ENCODE results near the gene OLFM2. TPM values are rescaled to one million over a fixed set of nuclear protein-coding genes. Genes with fewer than 3 reads are reported as not detected.
A peak's percentile ranks its signal among the peaks of the same experiment; 100 is the strongest.
"Not testable (repeated sequence)": the region's sequence is repeated elsewhere in the genome, so short reads cannot be mapped to it uniquely, and the experiment has no call there.

OLFM2 gene
- 80.5 TPM for total RNA-seq

- no peak for DNase-seq
These were observed at the start of gene OLFM2 for GRCh38 chr19:9936326-9937000. TSS of gene OLFM2 (minus strand) at chr19:9936515. CDS start at chr19:9936366, 149 bp downstream.

GRCh38 chr19:9981406-9982260, 45.3 kb upstream of the OLFM2 start:
- DNase-seq, result no peak

- DNase-seq, result no peak
These were observed 35.8 kb upstream of the OLFM2 start for GRCh38 chr19:9972103-9972502.

GRCh38 chr19:9971166-9971897, 35.0 kb upstream of the OLFM2 start:
- DNase-seq, result peak; percentile 43

GRCh38 chr19:9970481-9970880, 34.2 kb upstream of the OLFM2 start:
- DNase-seq, result no peak

GRCh38 chr19:9969688-9969975, 33.3 kb upstream of the OLFM2 start:
- DNase-seq, result no peak

GRCh38 chr19:9968820-9969687, 32.7 kb upstream of the OLFM2 start:
- no peak for DNase-seq

- DNase-seq, result no peak
These were observed 31.0 kb upstream of the OLFM2 start for GRCh38 chr19:9967326-9967725.

GRCh38 chr19:9966448-9966847, 30.1 kb upstream of the OLFM2 start:
- DNase-seq, result no peak

GRCh38 chr19:9966024-9966423, 29.7 kb upstream of the OLFM2 start:
- DNase-seq, result no peak

GRCh38 chr19:9962623-9963290, 26.4 kb upstream of the OLFM2 start:
- no peak for DNase-seq

GRCh38 chr19:9961103-9961502, 24.8 kb upstream of the OLFM2 start:
- DNase-seq, result no peak

- no peak for DNase-seq
These were observed 22.1 kb upstream of the OLFM2 start for GRCh38 chr19:9958379-9958821.

GRCh38 chr19:9956956-9957355, 20.6 kb upstream of the OLFM2 start:
- no peak for DNase-seq

- no peak for DNase-seq
These were observed 17.7 kb upstream of the OLFM2 start for GRCh38 chr19:9953802-9954542.

GRCh38 chr19:9952276-9952675, 16.0 kb upstream of the OLFM2 start:
- no peak for DNase-seq

- no peak for DNase-seq
These were observed 11.1 kb upstream of the OLFM2 start for GRCh38 chr19:9947441-9947840.

- not testable (repeated sequence) for DNase-seq
These were observed 10.3 kb upstream of the OLFM2 start for GRCh38 chr19:9946528-9947125.

- DNase-seq, result peak; percentile 98
These were observed 9.1 kb upstream of the OLFM2 start for GRCh38 chr19:9945319-9945966.

GRCh38 chr19:9943744-9944143, 7.4 kb upstream of the OLFM2 start:
- DNase-seq, result no peak

Data from skin of body (tissue), 2 donors.